SK-N-MC (cell line): ENCODE results near the gene BEND6.

ENCODE experiments used
- DNase-seq: peaks from one replicate; pipeline ENCODE4 v3.0.0-alpha.2; 2011; ENCODE audit warnings: low read depth, low spot score
- H3K27ac ChIP-seq: fragments of 200-600 bp; sonication (generic); 2 replicates; pipeline ENCODE4 v1.5.1; 2016; ENCODE audit warnings: mixed run types
- H3K36me3 ChIP-seq: fragments of 200-600 bp; sonication (generic); 2 replicates; pipeline ENCODE4 v1.6.1; 2017; ENCODE audit warnings: antibody characterized with exemption, low read length, mixed read lengths; ENCODE audit not compliant: insufficient read depth
- H3K4me3 ChIP-seq: fragments of 200-600 bp; sonication (generic); 2 replicates; pipeline ENCODE4 v1.5.1; 2016
- H3K9ac ChIP-seq: fragments of 200-600 bp; sonication (generic); 2 replicates; pipeline ENCODE4 v1.8.0; 2017; ENCODE audit warnings: mixed run types, mixed read lengths; ENCODE audit not compliant: insufficient read length
- H3K9me3 ChIP-seq: fragments of 200-600 bp; sonication (generic); 2 replicates; pipeline ENCODE4 v1.6.1; 2017; ENCODE audit warnings: low read depth, mild to moderate bottlenecking, antibody characterized with exemption, low read length, moderate library complexity, mixed read lengths
- EZH2 ChIP-seq: fragments of 200-600 bp; sonication (generic); IDR thresholded peaks from one replicate; pipeline ENCODE4 v1.6.1; 2017; ENCODE audit warnings: antibody characterized with exemption
- FOXP2 ChIP-seq: optimal IDR thresholded peaks from 2 replicates; pipeline ENCODE3; 2011; ENCODE audit warnings: mild to moderate bottlenecking, moderate library complexity; ENCODE audit not compliant: insufficient read depth; ENCODE audit errors: extremely low read length, control extremely low read depth
- POLR2AphosphoS5 ChIP-seq: IDR thresholded peaks from 2 replicates; pipeline ENCODE4 v1.6.1; 2012; ENCODE audit warnings: mild to moderate bottlenecking, low read depth, low read length, borderline replicate concordance

Gene BEND6, protein sequence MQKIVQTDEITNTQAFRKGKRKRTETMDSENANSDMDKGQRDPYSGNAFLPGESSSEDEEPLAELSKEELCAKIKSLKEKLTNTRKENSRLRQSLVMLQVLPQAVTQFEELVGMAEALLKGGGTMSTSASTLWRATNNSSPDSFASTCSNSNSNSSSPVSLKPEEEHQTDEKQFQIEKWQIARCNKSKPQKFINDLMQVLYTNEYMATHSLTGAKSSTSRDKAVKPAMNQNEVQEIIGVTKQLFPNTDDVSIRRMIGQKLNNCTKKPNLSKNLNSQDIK

DNA sequence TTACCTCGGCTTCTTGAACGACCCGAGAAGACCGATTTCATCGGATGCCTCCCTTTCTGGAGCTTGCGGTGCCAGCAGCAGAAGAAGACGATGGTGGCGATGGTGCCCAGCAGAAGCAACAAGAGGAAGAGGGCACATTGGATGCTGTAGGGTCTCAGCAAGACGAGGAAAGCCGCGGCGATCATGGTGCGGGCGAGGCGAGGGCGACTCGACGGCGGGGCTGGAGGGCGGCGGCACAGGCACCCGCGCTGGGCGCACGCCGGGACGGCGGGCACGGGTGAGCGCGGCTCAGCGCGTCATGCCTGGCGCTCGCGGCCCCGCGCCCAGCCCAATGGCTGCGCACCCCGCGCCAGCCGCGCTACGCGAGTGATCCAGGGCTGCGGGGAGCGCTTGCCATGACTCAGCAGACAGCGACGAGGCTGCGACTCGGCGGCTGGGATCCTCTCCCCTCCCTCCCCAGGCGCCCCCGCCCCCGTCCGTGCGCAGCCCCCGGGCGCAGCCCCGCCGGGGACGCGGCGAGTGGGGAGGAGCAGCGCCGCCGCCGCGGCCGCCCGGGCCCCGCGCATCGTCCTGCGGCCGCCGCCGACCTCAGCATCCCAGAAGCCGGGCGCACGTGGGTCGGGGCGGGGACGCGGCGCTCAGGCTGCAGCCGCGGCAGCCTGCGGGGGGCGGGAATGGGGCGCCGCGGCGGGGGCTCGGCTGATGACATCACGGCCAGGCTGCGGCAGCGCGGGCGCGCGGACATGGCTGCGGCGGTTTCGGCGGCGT is at the start of gene BEND6:
BEND6 (plus strand) TSS at position 705 of the 768 bp plus-strand sequence. CDS start 26,704 bp downstream, outside the sequence.
- peak within 1 kb of the TSS; percentile 94 for H3K4me3 ChIP-seq
- H3K9ac ChIP-seq: peak within 1 kb of the TSS; percentile 85
- H3K27ac ChIP-seq: peak within 1 kb of the TSS; percentile 49; the same call in 1 of the 2 replicates
- no peaks in the 10 kb centered on the region for H3K9me3 ChIP-seq
- no peak for DNase-seq
- peaks cover 10% of the 10 kb centered on the region; the same call in 1 of the 2 replicates for H3K36me3 ChIP-seq
- TF ChIP-seq EZH2: no peak
- TF ChIP-seq FOXP2: no peak
- no peak for TF ChIP-seq POLR2AphosphoS5

DNA sequence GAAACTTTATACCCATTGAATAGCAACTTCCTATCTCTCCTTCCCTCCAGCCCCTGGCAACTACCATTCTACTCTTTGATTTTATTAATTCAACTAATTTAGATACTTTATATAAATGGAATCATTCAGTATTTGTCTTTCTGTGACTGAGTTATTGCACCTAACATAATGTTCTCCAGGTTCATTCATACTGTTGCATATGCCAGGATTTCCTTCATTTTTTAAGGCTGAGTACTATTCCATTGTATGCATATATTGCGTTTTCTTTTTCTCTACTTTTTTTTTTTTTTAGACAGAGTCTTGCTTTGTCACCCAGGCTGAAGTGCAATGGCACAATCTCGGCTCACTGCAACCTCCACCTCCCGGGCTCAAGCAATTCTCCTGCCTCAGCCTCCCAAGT is 49.5 kb upstream of the BEND6 start:
- TF ChIP-seq EZH2: no peak
- no peak for TF ChIP-seq FOXP2
- no peak for TF ChIP-seq POLR2AphosphoS5

DNA sequence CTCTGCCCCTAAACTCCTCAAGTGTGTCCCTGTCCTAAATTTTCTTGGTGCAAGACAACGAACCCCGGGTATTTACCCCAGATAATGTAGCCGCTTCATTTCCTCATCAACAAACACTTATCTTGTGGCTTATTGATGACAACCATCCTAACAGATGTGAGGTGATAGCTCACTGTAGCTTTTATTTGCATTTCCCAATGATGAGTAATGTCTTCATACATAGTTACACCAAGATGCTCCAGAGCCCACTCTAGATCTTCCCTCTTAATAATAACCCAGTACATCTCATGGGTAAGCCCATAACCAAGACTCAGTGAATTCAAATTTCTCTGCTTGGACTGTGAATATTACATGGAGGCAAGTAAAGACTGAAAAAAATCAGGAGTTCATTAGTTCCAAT is 48.2 kb upstream of the BEND6 start:
- H3K4me3 ChIP-seq: no peak overlapping the region
- H3K9me3 ChIP-seq: no peaks in the 10 kb centered on the region
- no peak overlapping the region for H3K27ac ChIP-seq
- TF ChIP-seq POLR2AphosphoS5 (no peak), FOXP2 (no peak), EZH2 (no peak)
- DNase-seq: no peak
- H3K36me3 ChIP-seq: no peaks in the 10 kb centered on the region
- no peak overlapping the region for H3K9ac ChIP-seq

More for the DNA sequence above, 49.5 kb upstream of the BEND6 start:
- no peaks in the 10 kb centered on the region for H3K36me3 ChIP-seq
- H3K9me3 ChIP-seq: no peaks in the 10 kb centered on the region
- H3K4me3 ChIP-seq: no peak overlapping the region
- no peak overlapping the region for H3K9ac ChIP-seq
- no peak for DNase-seq
- no peak overlapping the region for H3K27ac ChIP-seq

DNA sequence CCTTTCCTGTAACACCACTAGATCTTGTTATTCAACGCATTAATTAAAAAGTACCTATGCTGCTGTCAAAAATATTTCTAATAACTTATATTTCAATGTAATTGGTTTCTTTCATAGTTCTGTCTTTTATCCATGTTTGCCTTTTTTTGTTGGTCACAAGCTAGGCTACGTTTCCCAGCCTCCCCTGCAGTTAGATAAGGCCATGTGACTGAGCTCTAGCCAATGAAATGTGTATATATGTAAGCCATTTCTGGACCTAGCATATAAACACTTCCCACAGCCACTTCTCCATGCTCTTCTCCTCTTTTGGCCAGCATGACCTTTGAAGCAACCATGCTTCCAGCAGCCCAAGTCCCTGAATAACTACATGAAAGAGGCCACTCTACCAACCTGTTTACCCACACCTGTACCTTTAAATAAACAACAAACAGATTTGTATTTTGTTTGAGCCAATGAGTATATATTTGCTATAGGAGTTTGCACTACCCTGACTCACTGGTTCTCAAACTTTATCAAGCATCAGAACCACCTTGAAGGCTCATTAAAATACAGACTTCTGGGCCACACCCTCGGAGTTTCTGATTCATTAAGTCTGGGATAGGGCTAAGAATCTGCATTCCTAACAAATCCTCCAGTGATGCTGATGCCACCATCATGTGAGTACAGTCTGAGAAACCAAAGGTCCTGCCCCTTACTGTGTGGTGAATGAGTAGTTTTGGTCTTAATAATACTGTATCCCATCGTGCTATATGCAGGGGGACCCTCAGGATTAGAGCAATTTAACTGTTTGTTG is 45.6 kb upstream of the BEND6 start:
- no peak for DNase-seq
- Histone ChIP-seq H3K9me3 (no peaks in the 10 kb centered on the region), H3K27ac (no peak overlapping the region), H3K9ac (no peak overlapping the region), H3K4me3 (no peak overlapping the region), H3K36me3 (no peaks in the 10 kb centered on the region)
- TF ChIP-seq FOXP2: no peak
- TF ChIP-seq POLR2AphosphoS5: no peak
- no peak for TF ChIP-seq EZH2

DNA sequence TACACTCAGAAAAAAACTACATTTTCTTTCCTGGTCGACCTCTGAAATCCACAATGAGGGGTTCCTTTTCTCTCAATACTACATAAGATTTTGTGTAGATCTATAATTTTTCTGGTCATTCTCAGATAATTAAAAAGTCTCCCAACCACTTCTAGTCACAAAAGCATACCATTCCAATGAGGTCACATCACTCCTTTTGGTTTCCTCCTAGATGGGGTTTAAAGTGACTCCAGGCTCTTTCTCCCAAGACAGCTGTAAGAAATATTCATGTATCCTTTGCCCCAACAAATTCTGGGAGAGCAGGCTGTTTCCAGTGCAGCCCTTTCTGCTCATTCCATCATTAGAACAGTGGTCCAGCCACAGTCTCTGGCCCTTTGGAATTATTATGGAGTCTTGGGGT is 43.1 kb upstream of the BEND6 start:
- Histone ChIP-seq H3K9ac (no peak overlapping the region), H3K27ac (no peak overlapping the region), H3K4me3 (no peak overlapping the region), H3K36me3 (no peaks in the 10 kb centered on the region), H3K9me3 (no peaks in the 10 kb centered on the region)
- no peak for DNase-seq
- no peak for TF ChIP-seq POLR2AphosphoS5
- no peak for TF ChIP-seq FOXP2
- TF ChIP-seq EZH2: no peak

DNA sequence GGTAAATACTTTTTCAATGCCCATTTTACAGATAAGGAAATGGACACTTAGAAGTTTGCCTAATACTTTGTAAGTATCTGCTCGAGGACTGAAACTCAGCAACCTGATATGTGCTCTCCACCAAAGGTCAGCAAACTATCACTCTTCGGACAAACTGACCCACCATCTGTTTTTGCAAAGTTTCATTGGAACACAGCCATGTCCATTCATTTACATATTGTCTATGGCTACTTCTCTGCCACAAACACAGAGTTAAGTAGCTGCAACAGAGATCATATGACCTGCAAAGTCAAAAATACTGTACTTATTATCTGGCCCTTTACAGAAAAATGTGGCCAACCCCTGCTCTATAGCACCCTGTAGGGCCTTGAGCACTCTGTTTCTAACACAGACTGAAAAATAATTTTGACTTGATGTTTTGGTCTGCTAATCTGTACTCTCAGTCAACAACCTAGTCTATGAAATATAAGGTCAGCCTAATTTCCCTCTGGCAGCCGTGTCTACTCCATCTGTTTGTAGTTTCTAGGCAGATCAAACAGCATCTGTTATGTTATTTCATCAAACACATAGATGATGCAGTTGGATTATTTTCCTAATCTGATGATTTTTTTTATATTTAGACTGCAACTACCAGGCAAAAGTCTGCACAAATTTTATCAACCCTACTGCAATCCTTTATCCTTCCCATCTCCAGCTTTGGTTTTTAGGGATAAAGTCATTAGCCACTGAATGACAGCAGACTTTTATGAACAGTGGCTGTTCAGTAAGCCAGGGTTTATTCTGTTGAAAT is 41.4 kb upstream of the BEND6 start:
- TF ChIP-seq EZH2 (no peak), FOXP2 (no peak), POLR2AphosphoS5 (no peak)
- DNase-seq: no peak
- no peaks in the 10 kb centered on the region for H3K36me3 ChIP-seq
- no peak overlapping the region for H3K4me3 ChIP-seq
- no peaks in the 10 kb centered on the region for H3K9me3 ChIP-seq
- no peak overlapping the region for H3K9ac ChIP-seq
- no peak overlapping the region for H3K27ac ChIP-seq

DNA sequence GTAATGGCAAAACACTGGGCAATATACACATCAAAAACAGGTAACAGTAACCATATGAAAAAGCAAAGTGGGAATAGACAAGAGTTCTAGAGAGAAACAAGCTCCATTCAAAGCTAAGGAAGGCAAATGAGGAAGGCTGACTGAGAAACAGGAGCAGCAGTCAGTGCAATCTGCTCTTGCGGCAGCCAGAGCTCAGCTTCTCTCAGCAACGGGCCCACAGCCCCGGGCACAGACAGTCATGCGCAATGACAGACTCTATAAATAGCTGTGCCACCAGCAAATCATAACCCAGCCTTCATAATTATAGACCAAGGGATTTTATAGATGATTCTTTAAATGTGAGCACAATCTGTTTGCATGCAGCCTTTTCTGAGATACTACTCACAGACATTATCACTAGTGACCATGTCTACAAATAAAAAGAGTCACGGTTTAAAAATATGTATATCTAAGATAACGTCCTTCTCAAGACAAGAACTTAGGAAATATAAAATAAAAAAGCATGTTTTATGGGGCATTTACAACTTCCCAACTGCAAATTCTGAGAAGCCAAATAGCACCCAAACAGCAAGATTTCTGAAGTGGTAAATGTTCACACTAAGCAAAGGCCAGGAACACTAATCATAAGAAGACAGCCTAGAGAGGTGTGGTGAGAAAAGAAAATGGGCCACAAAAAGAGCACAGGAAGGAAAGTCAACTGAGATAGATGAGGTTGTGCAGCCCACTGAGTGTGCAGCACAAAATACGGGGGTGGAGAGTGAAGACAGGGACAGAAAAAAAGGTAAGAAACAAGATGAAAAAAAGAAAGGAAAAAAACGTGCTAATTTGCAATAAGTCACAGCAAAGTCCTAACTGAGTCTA is 39.9 kb upstream of the BEND6 start:
- Histone ChIP-seq H3K36me3 (no peaks in the 10 kb centered on the region), H3K9me3 (no peaks in the 10 kb centered on the region), H3K27ac (peak overlapping the region; percentile 20; the same call in 1 of the 2 replicates), H3K9ac (no peak overlapping the region), H3K4me3 (peak overlapping the region; percentile 59)
- DNase-seq: peak; percentile 14
- TF ChIP-seq FOXP2: no peak
- TF ChIP-seq POLR2AphosphoS5: no peak; the same call in 1 of the 2 replicates
- no peak for TF ChIP-seq EZH2
